KMS-11 (cell line): Measurements from ENCODE around the gene ANKFY1.

Experiments
- H2AFZ ChIP-seq: fragments of 200-600 bp; sonication (generic); 2 replicates; pipeline ENCODE4 v1.6.1; 2016; ENCODE audit warnings: antibody characterized with exemption, mixed run types, low read depth
- H3K27ac ChIP-seq: fragments of 200-600 bp; sonication (generic); 2 replicates; pipeline ENCODE4 v1.6.1; 2016; ENCODE audit warnings: mild to moderate bottlenecking, mixed run types
- H3K27me3 ChIP-seq: fragments of 200-600 bp; sonication (generic); 2 replicates; pipeline ENCODE4 v1.6.1; 2017; ENCODE audit warnings: mild to moderate bottlenecking, low read depth, mixed run types, moderate library complexity; ENCODE audit not compliant: insufficient read depth
- H3K36me3 ChIP-seq: fragments of 200-600 bp; sonication (generic); 2 replicates; pipeline ENCODE4 v1.6.1; 2017; ENCODE audit warnings: mild to moderate bottlenecking, mixed run types; ENCODE audit not compliant: insufficient read depth
- H3K4me1 ChIP-seq: fragments of 200-600 bp; sonication (generic); 2 replicates; pipeline ENCODE4 v1.6.1; 2016; ENCODE audit warnings: mild to moderate bottlenecking, low read depth, mixed run types; ENCODE audit not compliant: poor library complexity, severe bottlenecking
- H3K4me2 ChIP-seq: fragments of 200-600 bp; sonication (generic); 2 replicates; pipeline ENCODE4 v1.7.0; 2016; ENCODE audit warnings: mild to moderate bottlenecking, mixed run types
- H3K4me3 ChIP-seq: fragments of 200-600 bp; sonication (generic); IDR thresholded peaks from 2 replicates; pipeline ENCODE4 v1.6.1; 2017; ENCODE audit warnings: low read depth, low read length, mixed read lengths; ENCODE audit not compliant: insufficient read depth
- H3K79me2 ChIP-seq: fragments of 200-600 bp; sonication (generic); 2 replicates; pipeline ENCODE4 v1.6.1; 2016; ENCODE audit warnings: low read depth, mixed run types; ENCODE audit not compliant: insufficient read depth
- H3K9ac ChIP-seq: fragments of 200-600 bp; sonication (generic); 2 replicates; pipeline ENCODE4 v1.6.1; 2016; ENCODE audit warnings: mild to moderate bottlenecking, mixed run types
- H4K20me1 ChIP-seq: fragments of 200-600 bp; sonication (generic); 2 replicates; pipeline ENCODE4 v1.6.1; 2016; ENCODE audit warnings: mild to moderate bottlenecking, mixed run types; ENCODE audit not compliant: insufficient read depth
- TF ChIP-seq, protein P1 (sequence below): fragments of 200-600 bp; sonication (generic); conservative IDR thresholded peaks from 2 replicates; pipeline ENCODE4 v1.6.1; 2017; ENCODE audit warnings: low read depth, mild to moderate bottlenecking, antibody characterized with exemption, low read length, moderate library complexity, mixed read lengths

The ANKFY1 gene

DNA sequence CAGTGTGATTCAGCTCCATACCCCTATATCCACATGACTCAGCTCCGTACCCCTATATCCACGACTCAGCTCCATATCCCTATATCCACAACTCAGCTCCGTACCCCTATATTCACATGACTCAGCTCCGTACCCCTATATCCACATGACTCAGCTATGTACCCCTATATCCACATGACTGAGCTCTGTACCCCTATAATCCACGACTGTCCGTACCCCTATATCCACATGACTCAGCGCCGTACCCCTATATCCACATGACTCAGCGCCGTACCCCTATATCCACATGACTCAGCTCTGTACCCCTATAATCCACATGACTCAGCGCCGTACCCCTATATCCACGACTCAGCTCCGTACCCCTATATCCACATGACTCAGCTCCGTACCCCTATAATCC is 104.0 kb downstream of the ANKFY1 start:
- Histone ChIP-seq H2AFZ (no peak overlapping the region), H3K27me3 (no peaks in the 10 kb centered on the region), H3K27ac (no peak overlapping the region), H3K4me2 (no peak overlapping the region), H3K79me2 (no peaks in the 10 kb centered on the region), H3K4me3 (no peak overlapping the region), H3K4me1 (no peaks in the 10 kb centered on the region), H3K36me3 (no peaks in the 10 kb centered on the region), H4K20me1 (no peaks in the 10 kb centered on the region), H3K9ac (no peak overlapping the region)
- TF ChIP-seq, protein P1, sequence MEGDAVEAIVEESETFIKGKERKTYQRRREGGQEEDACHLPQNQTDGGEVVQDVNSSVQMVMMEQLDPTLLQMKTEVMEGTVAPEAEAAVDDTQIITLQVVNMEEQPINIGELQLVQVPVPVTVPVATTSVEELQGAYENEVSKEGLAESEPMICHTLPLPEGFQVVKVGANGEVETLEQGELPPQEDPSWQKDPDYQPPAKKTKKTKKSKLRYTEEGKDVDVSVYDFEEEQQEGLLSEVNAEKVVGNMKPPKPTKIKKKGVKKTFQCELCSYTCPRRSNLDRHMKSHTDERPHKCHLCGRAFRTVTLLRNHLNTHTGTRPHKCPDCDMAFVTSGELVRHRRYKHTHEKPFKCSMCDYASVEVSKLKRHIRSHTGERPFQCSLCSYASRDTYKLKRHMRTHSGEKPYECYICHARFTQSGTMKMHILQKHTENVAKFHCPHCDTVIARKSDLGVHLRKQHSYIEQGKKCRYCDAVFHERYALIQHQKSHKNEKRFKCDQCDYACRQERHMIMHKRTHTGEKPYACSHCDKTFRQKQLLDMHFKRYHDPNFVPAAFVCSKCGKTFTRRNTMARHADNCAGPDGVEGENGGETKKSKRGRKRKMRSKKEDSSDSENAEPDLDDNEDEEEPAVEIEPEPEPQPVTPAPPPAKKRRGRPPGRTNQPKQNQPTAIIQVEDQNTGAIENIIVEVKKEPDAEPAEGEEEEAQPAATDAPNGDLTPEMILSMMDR: no peak

GRCh38 chr17:4157618-4158333 is 106.0 kb downstream of the ANKFY1 start:
- Histone ChIP-seq H3K79me2 (no peaks in the 10 kb centered on the region), H3K27me3 (no peaks in the 10 kb centered on the region), H3K4me3 (no peak overlapping the region), H3K27ac (no peak overlapping the region), H3K4me1 (no peaks in the 10 kb centered on the region), H2AFZ (no peak overlapping the region), H3K4me2 (no peak overlapping the region), H4K20me1 (no peaks in the 10 kb centered on the region), H3K36me3 (no peaks in the 10 kb centered on the region), H3K9ac (no peak overlapping the region)
- TF ChIP-seq, protein P1: no peak

DNA sequence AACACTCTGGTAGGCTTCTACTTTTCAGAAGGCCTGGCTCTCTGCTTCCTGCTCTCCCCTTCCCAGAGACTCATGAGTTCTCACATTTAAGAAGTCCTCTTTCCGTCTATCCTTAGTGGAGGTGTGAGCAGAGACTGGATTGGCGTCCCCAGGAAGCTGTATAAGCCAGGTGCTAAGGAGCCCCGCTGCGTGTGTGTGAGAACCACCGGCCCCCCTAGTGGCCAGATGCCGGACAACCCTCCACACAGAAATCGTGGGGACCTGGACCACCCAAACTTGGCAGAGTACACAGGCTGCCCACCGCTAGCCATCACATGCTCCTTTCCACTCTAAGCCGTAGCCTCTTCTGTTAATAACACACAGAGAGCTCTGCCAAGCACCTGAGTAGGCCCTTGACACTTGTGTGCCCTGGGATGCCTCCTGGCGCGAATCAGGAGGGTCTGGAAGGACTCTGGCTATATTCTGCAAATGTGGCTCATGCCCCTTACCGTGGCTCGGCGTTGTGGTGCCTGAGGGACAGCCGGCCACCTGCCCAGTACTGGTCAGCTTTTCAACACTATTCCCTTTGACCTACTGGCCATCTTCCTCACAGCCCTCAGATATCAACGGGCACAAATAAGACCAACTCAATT is 106.9 kb downstream of the ANKFY1 start:
- TF ChIP-seq, protein P1: no peak
- Histone ChIP-seq H3K9ac (no peak overlapping the region), H2AFZ (no peak overlapping the region), H3K36me3 (no peaks in the 10 kb centered on the region), H3K27ac (no peak overlapping the region), H3K4me2 (no peak overlapping the region), H4K20me1 (no peaks in the 10 kb centered on the region), H3K27me3 (no peaks in the 10 kb centered on the region), H3K79me2 (no peaks in the 10 kb centered on the region), H3K4me1 (no peaks in the 10 kb centered on the region), H3K4me3 (no peak overlapping the region)

DNA sequence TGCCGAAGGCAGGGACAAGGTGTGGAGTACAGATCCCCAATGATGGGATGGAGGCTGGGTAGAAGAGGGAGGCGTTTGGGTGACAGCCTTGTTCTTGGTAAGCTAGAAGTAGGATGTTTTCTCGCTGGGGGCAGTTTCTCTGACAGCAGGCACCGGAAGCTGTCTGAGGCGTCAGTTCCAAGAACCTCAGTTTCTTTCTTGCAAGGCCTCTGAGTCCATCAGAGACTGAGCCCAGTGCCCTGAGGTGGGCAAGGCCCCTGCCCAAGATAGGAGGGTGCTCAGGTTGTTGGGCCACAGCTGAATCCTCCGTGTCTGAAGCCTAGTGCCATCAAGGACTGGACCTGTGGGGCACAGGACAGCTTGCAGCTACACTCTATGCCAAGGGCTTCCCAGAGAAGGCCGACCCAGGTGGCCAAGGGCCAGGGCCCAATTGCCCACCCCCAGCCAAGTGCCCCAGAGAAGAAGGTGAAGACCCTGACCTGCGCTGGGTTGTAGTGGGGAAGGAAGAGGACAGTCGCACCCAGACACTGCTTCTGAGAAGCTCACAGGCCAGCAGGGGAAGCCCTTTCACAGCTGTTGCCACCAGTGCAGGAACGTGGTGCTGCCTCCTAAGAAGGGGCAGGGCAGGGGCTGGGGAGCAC is 107.7 kb downstream of the ANKFY1 start:
- Histone ChIP-seq H2AFZ (no peak overlapping the region), H3K4me3 (no peak overlapping the region), H3K79me2 (no peaks in the 10 kb centered on the region), H3K36me3 (no peaks in the 10 kb centered on the region), H4K20me1 (no peaks in the 10 kb centered on the region), H3K4me1 (no peaks in the 10 kb centered on the region), H3K4me2 (no peak overlapping the region), H3K9ac (no peak overlapping the region), H3K27ac (no peak overlapping the region), H3K27me3 (no peaks in the 10 kb centered on the region)
- TF ChIP-seq, protein P1: no peak
